Raji (cell line): ENCODE data around the gene MXD3.

Source experiments
- POLR2A ChIP-seq: IDR thresholded peaks from 2 replicates; pipeline ENCODE4 v1.6.1; 2011; ENCODE audit warnings: low read depth, low read length, control low read depth; ENCODE audit not compliant: insufficient read depth

The MXD3 gene

GRCh38 chr5:177271113-177271512 lies 40.6 kb downstream of the MXD3 start:
- no peak for TF ChIP-seq POLR2A

GRCh38 chr5:177270653-177271052 lies 41.0 kb downstream of the MXD3 start:
- TF ChIP-seq POLR2A = no peak

- no peak for TF ChIP-seq POLR2A
Measured at GRCh38 chr5:177269976-177270375, 41.7 kb downstream of the MXD3 start.

- no peak for TF ChIP-seq POLR2A
Measured at GRCh38 chr5:177269232-177269895, 42.3 kb downstream of the MXD3 start.

GRCh38 chr5:177265395-177265794 lies 46.3 kb downstream of the MXD3 start:
- no peak for TF ChIP-seq POLR2A

- TF ChIP-seq POLR2A = no peak
Measured at GRCh38 chr5:177264178-177264577, 47.5 kb downstream of the MXD3 start.

GRCh38 chr5:177261510-177261909 lies 50.2 kb downstream of the MXD3 start:
- TF ChIP-seq POLR2A = no peak

GRCh38 chr5:177260961-177261360 lies 50.7 kb downstream of the MXD3 start:
- TF ChIP-seq POLR2A = no peak
